Brain microvascular endothelial cell (primary cell): ENCODE measurements around the gene NEGR1.

Experiments used
- DNase-seq: peaks from one replicate; pipeline ENCODE4 v3.0.0-alpha.2; 2020
- H3K27ac ChIP-seq: fragments of 250-450 bp; sonication (Bioruptor Pico); 2 replicates; pipeline ENCODE4 v1.5.1; 2020; ENCODE audit warnings: mild to moderate bottlenecking, moderate library complexity
- H3K27me3 ChIP-seq: fragments of 250-450 bp; sonication (Bioruptor Pico); replicated peaks from 2 replicates; pipeline ENCODE4 v1.5.1; 2020; ENCODE audit warnings: mild to moderate bottlenecking
- H3K36me3 ChIP-seq: fragments of 250-450 bp; sonication (Bioruptor Pico); replicated peaks from 2 replicates; pipeline ENCODE4 v1.5.1; 2020; ENCODE audit warnings: mild to moderate bottlenecking
- H3K4me3 ChIP-seq: 2 replicates; pipeline ENCODE4 v1.5.1; 2011; ENCODE audit warnings: low read depth, mild to moderate bottlenecking, control low read depth, low read length, moderate library complexity
- in situ Hi-C: cut with HindIII; loops from 2 replicates; pipeline ENCODE4 v1.10.0; 2017; ENCODE audit warnings: low sequenced_read_pairs, low pct_ligation_motif_present
- TF ChIP-seq, protein P1 (sequence below): IDR thresholded peaks from 2 replicates; pipeline ENCODE4 v1.5.1; 2011; ENCODE audit warnings: low read depth, mild to moderate bottlenecking, moderate library complexity, low read length, control low read depth, inconsistent platforms; ENCODE audit errors: missing control alignments

The NEGR1 gene

DNA sequence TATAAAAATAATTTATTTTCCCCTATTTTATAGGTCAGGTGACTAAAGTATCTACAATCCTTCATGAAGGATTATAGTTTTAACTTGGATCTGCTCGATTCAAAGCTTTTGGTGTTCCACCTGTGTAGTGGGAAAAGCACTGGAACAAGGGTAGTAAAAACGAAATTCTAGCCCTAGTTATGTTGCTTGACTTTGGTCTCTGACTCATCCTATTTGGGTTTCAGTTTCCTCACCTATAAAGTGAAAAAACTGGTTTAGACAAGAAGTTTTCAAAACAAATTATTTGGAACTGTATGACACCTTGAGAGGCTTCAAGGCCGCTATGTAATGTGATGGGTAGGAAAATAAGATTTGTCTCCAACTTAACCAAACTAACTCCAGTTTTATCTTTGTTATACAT is 696.3 kb downstream of the NEGR1 start:
- in situ Hi-C loops = no loop called here
- no peak overlapping the region for H3K27ac ChIP-seq
- no peaks in the 10 kb centered on the region for H3K36me3 ChIP-seq
- DNase-seq = no peak
- TF ChIP-seq, protein P1, sequence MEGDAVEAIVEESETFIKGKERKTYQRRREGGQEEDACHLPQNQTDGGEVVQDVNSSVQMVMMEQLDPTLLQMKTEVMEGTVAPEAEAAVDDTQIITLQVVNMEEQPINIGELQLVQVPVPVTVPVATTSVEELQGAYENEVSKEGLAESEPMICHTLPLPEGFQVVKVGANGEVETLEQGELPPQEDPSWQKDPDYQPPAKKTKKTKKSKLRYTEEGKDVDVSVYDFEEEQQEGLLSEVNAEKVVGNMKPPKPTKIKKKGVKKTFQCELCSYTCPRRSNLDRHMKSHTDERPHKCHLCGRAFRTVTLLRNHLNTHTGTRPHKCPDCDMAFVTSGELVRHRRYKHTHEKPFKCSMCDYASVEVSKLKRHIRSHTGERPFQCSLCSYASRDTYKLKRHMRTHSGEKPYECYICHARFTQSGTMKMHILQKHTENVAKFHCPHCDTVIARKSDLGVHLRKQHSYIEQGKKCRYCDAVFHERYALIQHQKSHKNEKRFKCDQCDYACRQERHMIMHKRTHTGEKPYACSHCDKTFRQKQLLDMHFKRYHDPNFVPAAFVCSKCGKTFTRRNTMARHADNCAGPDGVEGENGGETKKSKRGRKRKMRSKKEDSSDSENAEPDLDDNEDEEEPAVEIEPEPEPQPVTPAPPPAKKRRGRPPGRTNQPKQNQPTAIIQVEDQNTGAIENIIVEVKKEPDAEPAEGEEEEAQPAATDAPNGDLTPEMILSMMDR = no peak
- no peaks in the 10 kb centered on the region for H3K27me3 ChIP-seq
- H3K4me3 ChIP-seq = no peak overlapping the region

- TF ChIP-seq, protein P1 = no peak
These were observed 698.6 kb downstream of the NEGR1 start for GRCh38 chr1:71583756-71584155.

GRCh38 chr1:71582673-71583072 is 699.7 kb downstream of the NEGR1 start:
- H3K27ac ChIP-seq = no peak overlapping the region
- in situ Hi-C loops = no loop called here
- H3K36me3 ChIP-seq = no peaks in the 10 kb centered on the region
- no peak for DNase-seq
- TF ChIP-seq, protein P1 = no peak
- H3K27me3 ChIP-seq = no peaks in the 10 kb centered on the region
- H3K4me3 ChIP-seq = no peak overlapping the region

More at GRCh38 chr1:71583756-71584155, 698.6 kb downstream of the NEGR1 start:
- Histone ChIP-seq H3K27me3 (no peaks in the 10 kb centered on the region), H3K36me3 (no peaks in the 10 kb centered on the region), H3K4me3 (no peak overlapping the region), H3K27ac (no peak overlapping the region)
- DNase-seq = no peak
- in situ Hi-C loops = no loop called here

DNA sequence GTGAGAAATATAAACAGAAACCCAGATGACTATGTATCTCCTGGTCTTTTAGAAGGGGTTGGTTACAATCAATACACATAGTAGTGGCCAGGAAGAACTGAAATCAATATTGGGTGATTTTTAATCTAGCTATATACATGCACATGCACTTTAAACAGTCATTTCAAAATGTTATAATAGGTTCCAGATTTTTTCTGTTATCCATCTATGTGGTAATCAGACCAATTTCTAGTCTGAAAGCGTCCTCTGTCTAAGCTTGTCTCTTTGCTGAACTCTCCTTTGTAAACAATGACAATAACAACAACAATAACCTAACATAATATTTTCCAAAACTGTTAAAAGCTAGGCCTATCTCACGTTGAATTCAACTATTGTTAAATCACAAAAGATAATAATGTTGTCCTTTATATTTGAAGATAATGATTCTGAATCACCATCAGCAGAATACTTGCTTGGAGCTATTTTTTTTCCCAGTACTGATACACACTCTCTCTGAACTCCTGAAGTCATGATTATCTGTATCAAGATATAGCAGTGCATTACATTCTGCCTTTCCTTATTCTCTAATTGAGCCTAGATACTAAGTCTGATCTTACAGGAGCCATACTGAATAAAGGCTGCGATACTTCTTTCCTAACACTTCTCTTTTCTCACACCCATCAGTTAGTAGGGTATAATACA is 704.7 kb downstream of the NEGR1 start:
- DNase-seq = no peak
- H3K4me3 ChIP-seq = no peak overlapping the region
- no peaks in the 10 kb centered on the region for H3K27me3 ChIP-seq
- TF ChIP-seq, protein P1 = no peak
- in situ Hi-C loops = no loop called here
- H3K36me3 ChIP-seq = no peaks in the 10 kb centered on the region
- H3K27ac ChIP-seq = no peak overlapping the region

DNA sequence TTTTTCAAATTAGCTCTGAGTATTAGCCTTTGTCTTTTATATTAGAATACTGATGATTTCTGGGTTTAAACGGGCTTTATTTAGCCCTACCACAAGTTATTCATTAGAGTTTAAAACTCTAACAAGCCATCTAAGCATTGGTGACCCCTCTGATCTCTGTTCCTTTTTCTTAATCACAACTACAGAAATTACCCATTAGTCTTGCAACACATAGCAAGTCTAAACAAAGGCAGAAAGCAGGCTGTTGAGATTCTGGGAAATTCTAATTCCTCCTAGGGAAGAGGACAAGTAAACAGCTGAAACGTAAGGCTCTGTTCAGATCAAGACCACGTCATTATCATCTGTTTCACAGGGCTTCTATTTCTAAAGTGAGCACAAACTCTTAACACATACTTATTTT is 710.3 kb downstream of the NEGR1 start:
- H3K27me3 ChIP-seq = no peaks in the 10 kb centered on the region
- in situ Hi-C loops = no loop called here
- no peak overlapping the region for H3K4me3 ChIP-seq
- TF ChIP-seq, protein P1 = no peak
- no peak overlapping the region for H3K27ac ChIP-seq
- no peak for DNase-seq
- no peaks in the 10 kb centered on the region for H3K36me3 ChIP-seq

- no peaks in the 10 kb centered on the region for H3K36me3 ChIP-seq
- H3K27me3 ChIP-seq = no peaks in the 10 kb centered on the region
- no peak overlapping the region for H3K27ac ChIP-seq
- DNase-seq = no peak
- no peak overlapping the region for H3K4me3 ChIP-seq
- in situ Hi-C loops = no loop called here
- TF ChIP-seq, protein P1 = no peak
These were observed 715.9 kb downstream of the NEGR1 start for GRCh38 chr1:71566413-71566812.
